Fibroblast of skin of right quadriceps (primary cell): Measurements from ENCODE around the gene FOXJ3.

Experiments used
- DNase-seq: peaks from one replicate; pipeline ENCODE4 v3.0.0-alpha.2; 2013

Gene FOXJ3

GRCh38 chr1:42139444-42139843 lies 195.6 kb downstream of the FOXJ3 start:
- no peak for DNase-seq

- DNase-seq = no peak
Measured at GRCh38 chr1:42138586-42138985, 196.4 kb downstream of the FOXJ3 start.

GRCh38 chr1:42137766-42138165 lies 197.3 kb downstream of the FOXJ3 start:
- DNase-seq = no peak

GRCh38 chr1:42136466-42136865 lies 198.6 kb downstream of the FOXJ3 start:
- DNase-seq = no peak

GRCh38 chr1:42135426-42135825 lies 199.6 kb downstream of the FOXJ3 start:
- DNase-seq = no peak

GRCh38 chr1:42133809-42134526 lies 201.1 kb downstream of the FOXJ3 start:
- no peak for DNase-seq

GRCh38 chr1:42133390-42133789 lies 201.6 kb downstream of the FOXJ3 start:
- no peak for DNase-seq

- DNase-seq = no peak
Measured at GRCh38 chr1:42130061-42130660, 204.9 kb downstream of the FOXJ3 start.

GRCh38 chr1:42128964-42129363 lies 206.1 kb downstream of the FOXJ3 start:
- DNase-seq = no peak

- DNase-seq = no peak
Measured at GRCh38 chr1:42128499-42128898, 206.5 kb downstream of the FOXJ3 start.

GRCh38 chr1:42127767-42128166 lies 207.3 kb downstream of the FOXJ3 start:
- no peak for DNase-seq
